ENCODE data around the gene DPP6.

- TF ChIP-seq CTCF (IDR thresholded peaks at IDR 0.05) = no peak
- TF ChIP-seq POLR2AphosphoS5 (IDR thresholded peaks at IDR 0.05; ENCODE audit: low read depth, low read length) = no peak
- TF ChIP-seq GABPA (IDR thresholded peaks at IDR 0.05; ENCODE audit: low read depth) = no peak
- TF ChIP-seq RAD21 (IDR thresholded peaks at IDR 0.05; ENCODE audit: low read length) = no peak
- TF ChIP-seq MXI1 (IDR thresholded peaks at IDR 0.05; ENCODE audit: low read depth, low read length) = no peak
- no peak for TF ChIP-seq NRF1 (IDR thresholded peaks at IDR 0.05; ENCODE audit: low read depth, low read length)
- TF ChIP-seq MAX (IDR thresholded peaks at IDR 0.05; ENCODE audit: low read depth) = no peak
- TF ChIP-seq RXRA (IDR thresholded peaks at IDR 0.05; ENCODE audit: borderline replicate concordance, low read depth) = no peak
- no peak for TF ChIP-seq RCOR1 (IDR thresholded peaks at IDR 0.05; ENCODE audit: low read length)
These were observed 866.1 kb downstream of the DPP6 start for GRCh38 chr7:154918266-154918665.
